Keratinocyte (primary cell): Measurements from ENCODE around the gene SLC6A8.

Experiments
- CTCF ChIP-seq, 3 experiments: IDR thresholded peaks in 1 of 3; conservative IDR thresholded peaks in 1 of 3; optimal IDR thresholded peaks in 1 of 3; 2 replicates in 2 of 3; 3 replicates in 1 of 3; pipeline versions ENCODE3 to v1.5.1; 2011; ENCODE audit warnings: low read length in 3 of 3, mild to moderate bottlenecking in 3 of 3, moderate library complexity in 2 of 3, control low read depth in 1 of 3, inconsistent platforms in 1 of 3; ENCODE audit not compliant: insufficient read depth in 2 of 3; ENCODE audit errors: extremely low read depth in 1 of 3
- EZH2 ChIP-seq: IDR thresholded peaks from one replicate; pipeline ENCODE4 v1.6.1; 2012; ENCODE audit warnings: inconsistent platforms, mild to moderate bottlenecking, low read length, moderate library complexity

GRCh38 chrX:153725039-153725831 is 37.5 kb downstream of the SLC6A8 start:
- TF ChIP-seq CTCF (optimal IDR thresholded peaks at IDR 0.05 in 1 of 3, IDR thresholded peaks at IDR 0.05 in 1 of 3, conservative IDR thresholded peaks at IDR 0.05 in 1 of 3; ENCODE audit: extremely low read depth in 1 of 3, insufficient read depth in 2 of 3, low read length in 3 of 3) (no peak), EZH2 (no peak)
